ENCODE data around the gene CCL27. TPM values are rescaled to one million over a fixed set of nuclear protein-coding genes. Genes with fewer than 3 reads are reported as not detected.

The CCL27 gene
- total and polyA plus RNA-seq, 2 of the 8 experiments (the other 6 are each of a cell fraction or from before 2014, with no cell fraction given), result 0.42 TPM; not detected in 1

- POLR2A ChIA-PET (ENCODE audit: partially characterized antibody), result no interaction called here
- TF ChIP-seq KDM4A (IDR thresholded peaks at IDR 0.05; ENCODE audit: low read depth, low read length, severe bottlenecking) (no peak), BACH1 (IDR thresholded peaks at IDR 0.05; ENCODE audit: low read length) (no peak), RNF2 (IDR thresholded peaks at IDR 0.05; ENCODE audit: borderline replicate concordance, low read depth, low read length, missing control alignments, poor library complexity, severe bottlenecking) (no peak), HDAC6 (IDR thresholded peaks at IDR 0.05; ENCODE audit: low read depth, low read length) (no peak), PHF8 (conservative IDR thresholded peaks at IDR 0.05; ENCODE audit: low read depth, low read length) (no peak), NRF1 (IDR thresholded peaks at IDR 0.05; ENCODE audit: low read depth, low read length) (no peak), CTCF (IDR thresholded peaks at IDR 0.05; ENCODE audit: control extremely low read depth in 1 of 3, insufficient read depth in 1 of 3, low read depth in 1 of 3, low read length in 3 of 3) (no peak)
- TF ChIP-seq, protein P1, sequence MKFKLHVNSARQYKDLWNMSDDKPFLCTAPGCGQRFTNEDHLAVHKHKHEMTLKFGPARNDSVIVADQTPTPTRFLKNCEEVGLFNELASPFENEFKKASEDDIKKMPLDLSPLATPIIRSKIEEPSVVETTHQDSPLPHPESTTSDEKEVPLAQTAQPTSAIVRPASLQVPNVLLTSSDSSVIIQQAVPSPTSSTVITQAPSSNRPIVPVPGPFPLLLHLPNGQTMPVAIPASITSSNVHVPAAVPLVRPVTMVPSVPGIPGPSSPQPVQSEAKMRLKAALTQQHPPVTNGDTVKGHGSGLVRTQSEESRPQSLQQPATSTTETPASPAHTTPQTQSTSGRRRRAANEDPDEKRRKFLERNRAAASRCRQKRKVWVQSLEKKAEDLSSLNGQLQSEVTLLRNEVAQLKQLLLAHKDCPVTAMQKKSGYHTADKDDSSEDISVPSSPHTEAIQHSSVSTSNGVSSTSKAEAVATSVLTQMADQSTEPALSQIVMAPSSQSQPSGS (IDR thresholded peaks at IDR 0.05; ENCODE audit: low read length), result no peak
Observed at GRCh38 chr9:34712140-34712539, 49.7 kb upstream of the CCL27 start.

More at GRCh38 chr9:34712140-34712539, 49.7 kb upstream of the CCL27 start:
- Histone ChIP-seq H3K27me3 (replicated peaks in 1 of 4; ENCODE audit: control insufficient read depth in 3 of 4, extremely low read depth in 1 of 4, insufficient read depth in 3 of 4, low read length in 3 of 4) (no peaks in the 10 kb centered on the region; a peak in 3 of 7 replicates), H2AFZ (ENCODE audit: low read length) (no peak overlapping the region), H4K91ac (replicated peaks; ENCODE audit: insufficient read length, low read length) (no peak overlapping the region), H3K56ac (replicated peaks; ENCODE audit: insufficient read length, low read depth, low read length) (no peak overlapping the region), H3K4ac (replicated peaks; ENCODE audit: insufficient read length, low read depth, low read length) (no peak overlapping the region), H2BK20ac (ENCODE audit: low read length) (no peak overlapping the region), H3K14ac (ENCODE audit: insufficient read length) (no peak overlapping the region), H2BK15ac (ENCODE audit: low read length) (no peak overlapping the region), H3K23ac (ENCODE audit: insufficient read length) (no peak overlapping the region), H3K9me3 (ENCODE audit: insufficient read depth in 2 of 2, low read depth in 1 of 2, low read length in 1 of 2) (no peaks in the 10 kb centered on the region), H3K79me2 (ENCODE audit: control insufficient read depth in 1 of 2, insufficient read depth in 2 of 2, low read length in 2 of 2) (no peaks in the 10 kb centered on the region), H3K4me3 (ENCODE audit: extremely low read depth in 1 of 4, insufficient read depth in 2 of 4, low read depth in 3 of 4, low read length in 4 of 4) (no peak overlapping the region), H3K27ac (ENCODE audit: low read depth, low read length) (no peak overlapping the region), H4K5ac (ENCODE audit: insufficient read length, low read depth, low read length) (no peak overlapping the region), H3K9ac (replicated peaks in 1 of 4; ENCODE audit: extremely low read depth in 1 of 4, low read depth in 3 of 4, low read length in 3 of 4) (no peak overlapping the region), H2AK5ac (ENCODE audit: low read depth, low read length) (no peak overlapping the region), H2BK5ac (ENCODE audit: low read depth, low read length) (no peak overlapping the region), H3K36me3 (ENCODE audit: control insufficient read depth in 2 of 4, insufficient read depth in 4 of 4, low read length in 3 of 4) (no peaks in the 10 kb centered on the region), H3K23me2 (ENCODE audit: low read depth, low read length) (0 out of 2 replicates have a peak, but pooled peaks cover 2% of the 10 kb centered on the region), H3K4me1 (replicated peaks in 1 of 4; ENCODE audit: control insufficient read depth in 3 of 4, insufficient read depth in 4 of 4, low read length in 3 of 4) (0 out of 7 replicates have a peak, but pooled peaks cover 0 to 4% (median 0%) of the 10 kb centered on the region in 4 experiments), H2BK120ac (replicated peaks; ENCODE audit: low read depth, low read length) (no peak overlapping the region), H3K79me1 (ENCODE audit: low read depth, low read length) (no peaks in the 10 kb centered on the region), H2BK12ac (ENCODE audit: low read depth, low read length) (no peak overlapping the region), H3K4me2 (ENCODE audit: insufficient read depth in 1 of 2, low read depth in 2 of 2, low read length in 2 of 2) (no peak overlapping the region), H4K20me1 (replicated peaks in 1 of 2; ENCODE audit: control insufficient read depth in 1 of 2, insufficient read depth in 2 of 2, low read length in 2 of 2) (no peaks in the 10 kb centered on the region), H4K8ac (ENCODE audit: extremely low read depth, insufficient read depth, low read length) (no peak overlapping the region), H3K18ac (ENCODE audit: extremely low read depth, low read length) (no peak overlapping the region)
- CTCF ChIA-PET (ENCODE audit: partially characterized antibody), result interaction anchor here (0.6 to 1.5 kb wide), 3 partner anchors 10 to 24 kb away, joined by 3 to 5 read pairs (median 3); no protein-coding TSS in a partner anchor
- DNase-seq (ENCODE audit: low read depth in 1 of 2, low spot score in 2 of 2) (no peak), FAIRE-seq (no peak)
- WGBS, 2 experiments (ENCODE audit: extremely low coverage in 1 of 2, insufficient coverage in 1 of 2, insufficient read length in 1 of 2, insufficient replicate concordance in 2 of 2, low coverage in 1 of 2, low lambda C conversion rate in 2 of 2, missing lambda C conversion rate in 1 of 2), result 55% methylated on average over 1 of the region's 1 CpG; no CpG with 5 or more reads in 1 of the 2 experiments

Measured in H1 (cell line).